Keratinocyte (primary cell): ENCODE measurements around the gene ANXA2R. TPM values are rescaled to one million over a fixed set of nuclear protein-coding genes. Genes with fewer than 3 reads are reported as not detected.
"Not testable (repeated sequence)": the region's sequence is repeated elsewhere in the genome, so short reads cannot be mapped to it uniquely, and the experiment has no call there.

Experiments
- DNase-seq: peaks from one replicate; pipeline ENCODE4 v3.0.0-alpha.2; 2011; ENCODE audit warnings: low read depth, missing footprints, low spot score
- FAIRE-seq: peaks from 2 replicates; lab custom pipeline; 2011; peaks lifted over from hg19 to GRCh38; lab: Jason Lieb, UNC
- H2AFZ ChIP-seq: 2 replicates; pipeline ENCODE4 v1.6.0; 2012; ENCODE audit warnings: low read length, control low read depth, inconsistent platforms; ENCODE audit not compliant: control insufficient read depth
- H3K27ac ChIP-seq: 2 replicates; pipeline ENCODE4 v1.5.1; 2011; ENCODE audit warnings: low read length; ENCODE audit not compliant: control insufficient read depth, insufficient read depth
- H3K27me3 ChIP-seq: 3 replicates; pipeline ENCODE4 v1.6.0; 2011; ENCODE audit warnings: low read length; ENCODE audit not compliant: control insufficient read depth, insufficient read depth; ENCODE audit errors: extremely low read depth
- H3K36me3 ChIP-seq, 2 experiments: 2 replicates in 1 of 2; 3 replicates in 1 of 2; pipeline ENCODE4 v1.5.1; 2011; ENCODE audit warnings: low read length in 2 of 2, mild to moderate bottlenecking in 1 of 2; ENCODE audit not compliant: control insufficient read depth in 2 of 2, insufficient read depth in 2 of 2; ENCODE audit errors: extremely low read depth in 1 of 2
- H3K4me1 ChIP-seq: 3 replicates; pipeline ENCODE4 v1.5.1; 2011; ENCODE audit warnings: low read length; ENCODE audit not compliant: control insufficient read depth, insufficient read depth; ENCODE audit errors: extremely low read depth
- H3K4me2 ChIP-seq: 3 replicates; pipeline ENCODE4 v1.6.0; 2011; ENCODE audit warnings: low read depth, low read length; ENCODE audit not compliant: control insufficient read depth, insufficient read depth; ENCODE audit errors: extremely low read depth
- H3K4me3 ChIP-seq, 3 experiments: fragments of 200-600 bp in 1 of 3; sonication (generic) in 1 of 3; 2 replicates in 2 of 3; 3 replicates in 1 of 3; pipeline ENCODE4 v1.5.1; 2011 to 2016; ENCODE audit warnings: low read length in 3 of 3, mild to moderate bottlenecking in 3 of 3, control low read depth in 2 of 3, inconsistent platforms in 1 of 3, low read depth in 1 of 3, mixed read lengths in 1 of 3, mixed run types in 1 of 3, moderate library complexity in 1 of 3; ENCODE audit not compliant: control insufficient read depth in 2 of 3, insufficient read depth in 2 of 3; ENCODE audit errors: extremely low read depth in 1 of 3
- H3K79me2 ChIP-seq: 2 replicates; pipeline ENCODE4 v1.6.0; 2012; ENCODE audit warnings: low read length; ENCODE audit not compliant: control insufficient read depth, insufficient read depth
- H3K9ac ChIP-seq: 3 replicates; pipeline ENCODE4 v1.6.0; 2011; ENCODE audit warnings: low read length; ENCODE audit not compliant: control insufficient read depth, insufficient read depth; ENCODE audit errors: extremely low read depth
- H3K9me1 ChIP-seq: 3 replicates; pipeline ENCODE4 v1.6.0; 2011; ENCODE audit warnings: low read length; ENCODE audit not compliant: control insufficient read depth, insufficient read depth; ENCODE audit errors: extremely low read depth
- H3K9me3 ChIP-seq: 2 replicates; pipeline ENCODE4 v1.5.1; 2012; ENCODE audit warnings: low read depth, low read length; ENCODE audit not compliant: control insufficient read depth
- H4K20me1 ChIP-seq: 3 replicates; pipeline ENCODE4 v1.6.0; 2011; ENCODE audit warnings: low read length; ENCODE audit not compliant: control insufficient read depth, insufficient read depth; ENCODE audit errors: extremely low read depth
- CTCF ChIP-seq, 3 experiments: IDR thresholded peaks in 1 of 3; conservative IDR thresholded peaks in 1 of 3; optimal IDR thresholded peaks in 1 of 3; 2 replicates in 2 of 3; 3 replicates in 1 of 3; pipeline versions ENCODE3 to v1.5.1; 2011; ENCODE audit warnings: low read length in 3 of 3, mild to moderate bottlenecking in 3 of 3, moderate library complexity in 2 of 3, control low read depth in 1 of 3, inconsistent platforms in 1 of 3; ENCODE audit not compliant: insufficient read depth in 2 of 3; ENCODE audit errors: extremely low read depth in 1 of 3
- EZH2 ChIP-seq: IDR thresholded peaks from one replicate; pipeline ENCODE4 v1.6.1; 2012; ENCODE audit warnings: inconsistent platforms, mild to moderate bottlenecking, low read length, moderate library complexity
- dilution Hi-C: fragments of 300-500 bp; cut with MboI; formaldehyde crosslinking; loops from one replicate; pipeline ENCODE4 v1.7.0; 2020; ENCODE audit warnings: low sequenced_read_pairs; ENCODE audit not compliant: extremely low pct_ligation_motif_present
- polyA minus RNA-seq, 3 experiments: library from RNA; depleted of rRNA, polyadenylated mRNA; stranded (reverse); fragments of >200 nt; gene quantifications; 1 replicate in 1 of 3; 2 replicates in 1 of 3; 3 replicates in 1 of 3; pipeline ENCODE4 v1.2.3, GENCODE V29; 2011
- polyA plus RNA-seq, 5 experiments: library from polyadenylated mRNA; depleted of rRNA in 3 of 5; stranded (reverse) in 3 of 5; stranded (forward) in 1 of 5; unstranded in 1 of 5; fragments of >200 nt; gene quantifications; 1 replicate in 1 of 5; 2 replicates in 3 of 5; 3 replicates in 1 of 5; pipeline versions ENCODE4 v1.2.1 to v1.2.3, GENCODE V29; 2011 to 2012; ENCODE audit warnings: missing spikeins in 2 of 5, low read depth in 1 of 5, low replicate concordance in 1 of 5

ANXA2R gene
- polyA plus RNA-seq (0.13 to 0.19 TPM (median 0.17 TPM) in 3 replicates), polyA minus RNA-seq (0.43 to 2.7 TPM (median 2.7 TPM) in 3 replicates)
- 0.35 TPM for polyA plus RNA-seq (2011; ENCODE audit: low read depth)
- 0.07 and 0.09 TPM in 2 replicates for polyA plus RNA-seq (2011; cell fraction: cytosol; rRNA removed)
- 0.57 and 1.1 TPM in 2 replicates for polyA plus RNA-seq (2011; cell fraction: nucleus; rRNA removed)
- 0.11 and 0.18 TPM in 2 replicates for polyA plus RNA-seq (2012; ENCODE audit: low replicate concordance)
- polyA minus RNA-seq (2011; cell fraction: cytosol; rRNA and poly(A)+ RNA removed): not detected
- polyA minus RNA-seq (2011; cell fraction: nucleus; rRNA and poly(A)+ RNA removed): 2.7 and 2.8 TPM in 2 replicates

DNA sequence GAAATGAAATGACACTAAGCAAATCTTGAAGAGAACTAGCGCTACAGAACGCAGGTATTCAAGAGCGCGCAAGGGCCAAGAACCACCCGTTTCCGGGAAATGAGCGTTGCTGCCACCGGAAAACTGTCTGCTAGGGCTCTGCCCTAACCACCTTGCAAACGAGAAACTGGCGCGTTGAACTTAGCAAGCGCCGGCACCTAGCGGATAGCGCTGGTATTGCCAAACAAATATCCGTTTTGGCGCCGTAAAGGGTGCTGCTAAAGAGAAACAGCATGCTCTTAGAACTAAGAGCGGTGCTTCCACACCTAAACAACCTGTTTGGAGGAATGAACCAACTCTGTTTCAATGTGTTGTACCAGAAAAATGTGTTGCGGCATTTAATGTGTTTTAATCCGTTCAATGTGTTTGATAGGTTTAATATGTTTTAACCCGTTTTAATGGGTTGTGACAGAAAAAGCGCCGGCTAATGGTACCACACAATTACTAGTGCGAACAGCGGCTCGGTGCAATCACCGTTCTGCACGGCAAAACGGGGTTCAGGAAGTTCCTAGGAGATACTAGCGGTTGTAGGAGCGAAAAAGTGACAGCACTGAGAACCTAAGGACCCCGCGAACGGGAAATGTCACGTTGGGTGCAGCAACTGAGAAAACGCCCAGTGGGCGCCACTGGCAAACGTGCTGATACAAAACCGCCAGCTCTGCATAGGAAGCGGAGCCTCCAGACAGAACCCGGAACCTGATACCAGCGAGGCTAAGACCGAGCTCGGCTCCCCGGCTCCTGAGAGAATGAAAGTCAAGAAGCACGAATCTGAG is at the start of gene ANXA2R:
Gene ANXA2R, minus strand, starts transcription at position 33 of the 812 bp plus-strand sequence. CDS start 273 bp downstream, outside the sequence.
- dilution Hi-C loops: no loop called here
- Histone ChIP-seq H3K9ac (peak within 1 kb of the TSS; percentile 38), H3K27me3 (no peaks in the 10 kb centered on the region), H3K9me1 (no peaks in the 10 kb centered on the region), H3K9me3 (no peaks in the 10 kb centered on the region), H3K4me2 (peak within 1 kb of the TSS; percentile 86), H3K79me2 (peaks cover 6% of the 10 kb centered on the region), H3K4me3 (peak within 1 kb of the TSS; percentile 22 to 72 (median 71)), H2AFZ (peak within 1 kb of the TSS; percentile 86), H3K4me1 (peaks cover 29% of the 10 kb centered on the region), H3K27ac (peak within 1 kb of the TSS; percentile 64), H3K36me3 (no peaks in the 10 kb centered on the region), H4K20me1 (no peaks in the 10 kb centered on the region)
- FAIRE-seq: no peak
- peak; percentile 67 for DNase-seq
- TF ChIP-seq CTCF (optimal IDR thresholded peaks at IDR 0.05 in 1 of 3, IDR thresholded peaks at IDR 0.05 in 1 of 3, conservative IDR thresholded peaks at IDR 0.05 in 1 of 3; ENCODE audit: extremely low read depth in 1 of 3, insufficient read depth in 2 of 3, low read length in 3 of 3) (peak; percentile 76 to 87 (median 84)), EZH2 (no peak)

GRCh38 chr5:43086118-43086908 is 46.2 kb upstream of the ANXA2R start:
- H3K9me3 ChIP-seq, H3K4me1 ChIP-seq, H3K9me1 ChIP-seq, H3K9ac ChIP-seq, H3K27me3 ChIP-seq, DNase-seq, H2AFZ ChIP-seq, H3K4me3 ChIP-seq, dilution Hi-C loops, H3K27ac ChIP-seq, H3K36me3 ChIP-seq, FAIRE-seq, H3K79me2 ChIP-seq, H3K4me2 ChIP-seq, H4K20me1 ChIP-seq: not testable (repeated sequence)
